ENCODE measurements around the gene SNN. TPM values are rescaled to one million over a fixed set of nuclear protein-coding genes. Genes with fewer than 3 reads are reported as not detected.
A peak's percentile ranks its signal among the peaks of the same experiment; 100 is the strongest.

Gene SNN
- total RNA-seq, 1 experiment from 2014 or later = 65.2 TPM

DNA sequence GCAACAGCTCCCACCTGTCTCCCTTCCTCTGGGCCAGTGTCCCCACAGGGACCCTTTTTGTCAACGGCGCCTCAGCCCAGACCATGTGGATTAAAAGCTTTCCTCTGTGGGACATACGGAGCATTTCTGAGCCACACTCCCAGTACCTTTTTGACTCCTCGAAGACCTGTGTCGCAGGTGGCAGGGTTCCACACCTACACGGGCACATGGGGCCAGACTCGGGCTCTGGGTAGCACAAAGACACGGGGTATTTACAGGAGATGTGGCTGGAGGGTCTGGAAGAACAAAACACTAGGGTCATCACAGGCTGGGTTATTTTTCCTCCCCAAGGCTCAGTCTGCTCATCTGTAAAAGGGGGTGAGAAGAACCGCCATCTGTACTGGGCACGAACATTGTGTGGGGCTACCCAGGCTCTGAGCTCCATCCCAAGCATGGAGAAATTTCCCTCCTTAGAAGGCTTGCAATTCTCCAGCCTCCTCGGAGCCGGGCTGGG lies 32.5 kb upstream of the SNN start:
- Mint-ChIP-seq H3K27ac (peak overlapping the region; percentile 98), H3K36me3 (no peaks in the 10 kb centered on the region), H3K4me3 (peak overlapping the region; percentile 65), H3K27me3 (ENCODE audit: low read depth) (peaks cover 12% of the 10 kb centered on the region), H3K9me3 (no peaks in the 10 kb centered on the region), H3K4me1 (peaks cover 26% of the 10 kb centered on the region)
- POLR2A ChIA-PET = interaction anchor here (0.8 to 2.7 kb wide), 9 partner anchors 17 to 233 kb away, joined by 3 to 10 read pairs (median 5); partner anchors contain the start of genes LITAF, SNN and ZC3H7A
- DNase-seq (ENCODE audit: low spot score) = no peak
- ATAC-seq = peak; percentile 38
- CTCF ChIA-PET = interaction anchor here (0.8 to 3.7 kb wide), 19 partner anchors 13 to 380 kb away, joined by 3 to 28 read pairs (median 5); no protein-coding TSS in a partner anchor
- TF ChIP-seq, protein P1, sequence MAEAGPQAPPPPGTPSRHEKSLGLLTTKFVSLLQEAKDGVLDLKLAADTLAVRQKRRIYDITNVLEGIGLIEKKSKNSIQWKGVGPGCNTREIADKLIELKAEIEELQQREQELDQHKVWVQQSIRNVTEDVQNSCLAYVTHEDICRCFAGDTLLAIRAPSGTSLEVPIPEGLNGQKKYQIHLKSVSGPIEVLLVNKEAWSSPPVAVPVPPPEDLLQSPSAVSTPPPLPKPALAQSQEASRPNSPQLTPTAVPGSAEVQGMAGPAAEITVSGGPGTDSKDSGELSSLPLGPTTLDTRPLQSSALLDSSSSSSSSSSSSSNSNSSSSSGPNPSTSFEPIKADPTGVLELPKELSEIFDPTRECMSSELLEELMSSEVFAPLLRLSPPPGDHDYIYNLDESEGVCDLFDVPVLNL (CRISPR knock-in tag; IDR thresholded peaks at IDR 0.05; ENCODE audit: borderline replicate concordance, low read depth) = no peak
- TF ChIP-seq, protein P2, sequence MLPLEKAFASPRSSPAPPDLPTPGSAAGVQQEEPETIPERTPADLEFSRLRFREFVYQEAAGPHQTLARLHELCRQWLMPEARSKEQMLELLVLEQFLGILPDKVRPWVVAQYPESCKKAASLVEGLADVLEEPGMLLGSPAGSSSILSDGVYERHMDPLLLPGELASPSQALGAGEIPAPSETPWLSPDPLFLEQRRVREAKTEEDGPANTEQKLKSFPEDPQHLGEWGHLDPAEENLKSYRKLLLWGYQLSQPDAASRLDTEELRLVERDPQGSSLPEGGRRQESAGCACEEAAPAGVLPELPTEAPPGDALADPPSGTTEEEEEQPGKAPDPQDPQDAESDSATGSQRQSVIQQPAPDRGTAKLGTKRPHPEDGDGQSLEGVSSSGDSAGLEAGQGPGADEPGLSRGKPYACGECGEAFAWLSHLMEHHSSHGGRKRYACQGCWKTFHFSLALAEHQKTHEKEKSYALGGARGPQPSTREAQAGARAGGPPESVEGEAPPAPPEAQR (CRISPR knock-in tag; IDR thresholded peaks at IDR 0.05) = no peak
- TF ChIP-seq GTF2I (CRISPR knock-in tag; conservative IDR thresholded peaks at IDR 0.05) (peak; percentile 58; the same call in 1 of the 2 replicates), STAT6 (CRISPR knock-in tag; conservative IDR thresholded peaks at IDR 0.05; ENCODE audit: low read depth) (0 out of 2 replicates have a peak, but pooled peaks have one; percentile 25), ZNF263 (CRISPR knock-in tag; IDR thresholded peaks at IDR 0.05; ENCODE audit: low read depth) (no peak)
- TF ChIP-seq, protein P3, sequence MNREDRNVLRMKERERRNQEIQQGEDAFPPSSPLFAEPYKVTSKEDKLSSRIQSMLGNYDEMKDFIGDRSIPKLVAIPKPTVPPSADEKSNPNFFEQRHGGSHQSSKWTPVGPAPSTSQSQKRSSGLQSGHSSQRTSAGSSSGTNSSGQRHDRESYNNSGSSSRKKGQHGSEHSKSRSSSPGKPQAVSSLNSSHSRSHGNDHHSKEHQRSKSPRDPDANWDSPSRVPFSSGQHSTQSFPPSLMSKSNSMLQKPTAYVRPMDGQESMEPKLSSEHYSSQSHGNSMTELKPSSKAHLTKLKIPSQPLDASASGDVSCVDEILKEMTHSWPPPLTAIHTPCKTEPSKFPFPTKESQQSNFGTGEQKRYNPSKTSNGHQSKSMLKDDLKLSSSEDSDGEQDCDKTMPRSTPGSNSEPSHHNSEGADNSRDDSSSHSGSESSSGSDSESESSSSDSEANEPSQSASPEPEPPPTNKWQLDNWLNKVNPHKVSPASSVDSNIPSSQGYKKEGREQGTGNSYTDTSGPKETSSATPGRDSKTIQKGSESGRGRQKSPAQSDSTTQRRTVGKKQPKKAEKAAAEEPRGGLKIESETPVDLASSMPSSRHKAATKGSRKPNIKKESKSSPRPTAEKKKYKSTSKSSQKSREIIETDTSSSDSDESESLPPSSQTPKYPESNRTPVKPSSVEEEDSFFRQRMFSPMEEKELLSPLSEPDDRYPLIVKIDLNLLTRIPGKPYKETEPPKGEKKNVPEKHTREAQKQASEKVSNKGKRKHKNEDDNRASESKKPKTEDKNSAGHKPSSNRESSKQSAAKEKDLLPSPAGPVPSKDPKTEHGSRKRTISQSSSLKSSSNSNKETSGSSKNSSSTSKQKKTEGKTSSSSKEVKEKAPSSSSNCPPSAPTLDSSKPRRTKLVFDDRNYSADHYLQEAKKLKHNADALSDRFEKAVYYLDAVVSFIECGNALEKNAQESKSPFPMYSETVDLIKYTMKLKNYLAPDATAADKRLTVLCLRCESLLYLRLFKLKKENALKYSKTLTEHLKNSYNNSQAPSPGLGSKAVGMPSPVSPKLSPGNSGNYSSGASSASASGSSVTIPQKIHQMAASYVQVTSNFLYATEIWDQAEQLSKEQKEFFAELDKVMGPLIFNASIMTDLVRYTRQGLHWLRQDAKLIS (CRISPR knock-in tag; IDR thresholded peaks at IDR 0.05; ENCODE audit: borderline replicate concordance) = no peak

DNA sequence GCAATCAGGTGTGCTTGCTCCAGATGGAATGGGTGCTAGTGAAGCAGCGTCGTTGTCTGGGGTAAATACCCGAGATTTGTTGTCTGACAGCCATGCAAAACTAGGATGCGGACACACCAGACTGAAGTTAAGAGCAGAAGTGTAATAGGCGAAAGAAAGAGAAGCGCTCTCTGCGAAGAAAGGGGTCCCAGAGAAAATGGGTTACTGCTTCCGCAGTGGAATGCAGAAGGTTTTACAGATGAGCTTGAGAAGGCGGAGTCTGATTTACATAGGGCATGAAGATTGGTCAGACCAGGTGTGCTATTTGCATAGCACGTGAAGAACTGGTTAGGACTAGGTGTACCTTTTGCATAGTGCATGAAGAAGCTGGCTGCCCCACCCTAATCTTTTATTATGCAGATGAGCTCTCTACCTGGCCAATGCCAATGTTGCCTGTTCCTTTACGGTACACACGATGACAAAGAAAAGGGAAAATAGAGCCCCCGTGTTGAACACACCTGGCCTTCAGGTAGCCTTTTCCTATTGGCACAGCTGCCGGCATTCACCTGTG lies 32.0 kb upstream of the SNN start:
- no peaks in the 10 kb centered on the region for H3K36me3 Mint-ChIP-seq
- ATAC-seq (peak; percentile 95), DNase-seq (ENCODE audit: low spot score) (peak; percentile 66)
- TF ChIP-seq ZBTB21 (CRISPR knock-in tag; IDR thresholded peaks at IDR 0.05; ENCODE audit: borderline replicate concordance) = no peak
- TF ChIP-seq, protein P4, sequence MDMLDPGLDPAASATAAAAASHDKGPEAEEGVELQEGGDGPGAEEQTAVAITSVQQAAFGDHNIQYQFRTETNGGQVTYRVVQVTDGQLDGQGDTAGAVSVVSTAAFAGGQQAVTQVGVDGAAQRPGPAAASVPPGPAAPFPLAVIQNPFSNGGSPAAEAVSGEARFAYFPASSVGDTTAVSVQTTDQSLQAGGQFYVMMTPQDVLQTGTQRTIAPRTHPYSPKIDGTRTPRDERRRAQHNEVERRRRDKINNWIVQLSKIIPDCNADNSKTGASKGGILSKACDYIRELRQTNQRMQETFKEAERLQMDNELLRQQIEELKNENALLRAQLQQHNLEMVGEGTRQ (CRISPR knock-in tag; IDR thresholded peaks at IDR 0.05) = peak; percentile 68
- TF ChIP-seq, protein P5, sequence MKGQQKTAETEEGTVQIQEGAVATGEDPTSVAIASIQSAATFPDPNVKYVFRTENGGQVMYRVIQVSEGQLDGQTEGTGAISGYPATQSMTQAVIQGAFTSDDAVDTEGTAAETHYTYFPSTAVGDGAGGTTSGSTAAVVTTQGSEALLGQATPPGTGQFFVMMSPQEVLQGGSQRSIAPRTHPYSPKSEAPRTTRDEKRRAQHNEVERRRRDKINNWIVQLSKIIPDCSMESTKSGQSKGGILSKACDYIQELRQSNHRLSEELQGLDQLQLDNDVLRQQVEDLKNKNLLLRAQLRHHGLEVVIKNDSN (CRISPR knock-in tag; IDR thresholded peaks at IDR 0.05) = peak; percentile 69; the same call in 1 of the 2 replicates
- ChIA-PET POLR2A (interaction anchor here (0.6 to 2.7 kb wide), 14 partner anchors 18 to 246 kb away, joined by 3 to 10 read pairs (median 5); partner anchors contain the start of genes LITAF, SNN and ZC3H7A), CTCF (interaction anchor here (0.6 to 3.7 kb wide), 25 partner anchors 13 to 381 kb away, joined by 3 to 28 read pairs (median 4); no protein-coding TSS in a partner anchor)
- peak overlapping the region; percentile 65 for H3K4me3 Mint-ChIP-seq
- no peaks in the 10 kb centered on the region for H3K9me3 Mint-ChIP-seq
- peak overlapping the region; percentile 98 for H3K27ac Mint-ChIP-seq
- peaks cover 12% of the 10 kb centered on the region for H3K27me3 Mint-ChIP-seq (ENCODE audit: low read depth)
- peaks cover 29% of the 10 kb centered on the region for H3K4me1 Mint-ChIP-seq
